Measurements from ENCODE around the gene ALDH1L1. TPM values are rescaled to one million over a fixed set of nuclear protein-coding genes. Genes with fewer than 3 reads are reported as not detected.

Gene ALDH1L1
- total and polyA plus RNA-seq, 2 experiments from 2014 or later, result 1.0 to 1.3 TPM

DNA sequence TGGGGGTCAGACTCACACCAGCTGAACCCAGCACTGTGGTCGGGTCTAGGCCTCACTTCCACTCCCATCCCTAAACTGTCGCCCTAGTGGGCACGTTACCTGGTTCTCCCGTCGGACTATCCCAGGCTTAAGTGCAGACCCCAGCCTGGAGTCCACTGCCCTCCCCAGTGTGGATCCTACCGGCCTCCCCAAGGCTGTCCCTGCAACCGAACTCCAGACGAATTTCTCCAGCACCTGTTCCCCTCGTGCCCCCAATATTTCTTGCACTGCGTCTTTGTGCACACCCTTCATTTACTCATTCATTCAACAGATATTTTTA, 122.9 kb downstream of the ALDH1L1 start:
- no peaks in the 10 kb centered on the region; the same call in 2 of the 3 replicates for H3K36me3 Mint-ChIP-seq (ENCODE audit: low read depth)
- TF ChIP-seq CREB1 (CRISPR knock-in tag; IDR thresholded peaks at IDR 0.05; ENCODE audit: low read depth) (no peak), ZNF114 (CRISPR knock-in tag; IDR thresholded peaks at IDR 0.05) (no peak), EZH2 (IDR thresholded peaks at IDR 0.05; ENCODE audit: low read depth, unreplicated experiment) (no peak), STAT1 (IDR thresholded peaks at IDR 0.05; ENCODE audit: unreplicated experiment) (no peak), JUNB (IDR thresholded peaks at IDR 0.05; ENCODE audit: unreplicated experiment) (no peak), ZNF331 (CRISPR knock-in tag; IDR thresholded peaks at IDR 0.05; ENCODE audit: low read depth) (no peak), POLR2AphosphoS5 (IDR thresholded peaks at IDR 0.05; ENCODE audit: low read depth) (no peak), EZH2phosphoT487 (IDR thresholded peaks at IDR 0.05; ENCODE audit: unreplicated experiment) (no peak)
- TF ChIP-seq, protein P1, sequence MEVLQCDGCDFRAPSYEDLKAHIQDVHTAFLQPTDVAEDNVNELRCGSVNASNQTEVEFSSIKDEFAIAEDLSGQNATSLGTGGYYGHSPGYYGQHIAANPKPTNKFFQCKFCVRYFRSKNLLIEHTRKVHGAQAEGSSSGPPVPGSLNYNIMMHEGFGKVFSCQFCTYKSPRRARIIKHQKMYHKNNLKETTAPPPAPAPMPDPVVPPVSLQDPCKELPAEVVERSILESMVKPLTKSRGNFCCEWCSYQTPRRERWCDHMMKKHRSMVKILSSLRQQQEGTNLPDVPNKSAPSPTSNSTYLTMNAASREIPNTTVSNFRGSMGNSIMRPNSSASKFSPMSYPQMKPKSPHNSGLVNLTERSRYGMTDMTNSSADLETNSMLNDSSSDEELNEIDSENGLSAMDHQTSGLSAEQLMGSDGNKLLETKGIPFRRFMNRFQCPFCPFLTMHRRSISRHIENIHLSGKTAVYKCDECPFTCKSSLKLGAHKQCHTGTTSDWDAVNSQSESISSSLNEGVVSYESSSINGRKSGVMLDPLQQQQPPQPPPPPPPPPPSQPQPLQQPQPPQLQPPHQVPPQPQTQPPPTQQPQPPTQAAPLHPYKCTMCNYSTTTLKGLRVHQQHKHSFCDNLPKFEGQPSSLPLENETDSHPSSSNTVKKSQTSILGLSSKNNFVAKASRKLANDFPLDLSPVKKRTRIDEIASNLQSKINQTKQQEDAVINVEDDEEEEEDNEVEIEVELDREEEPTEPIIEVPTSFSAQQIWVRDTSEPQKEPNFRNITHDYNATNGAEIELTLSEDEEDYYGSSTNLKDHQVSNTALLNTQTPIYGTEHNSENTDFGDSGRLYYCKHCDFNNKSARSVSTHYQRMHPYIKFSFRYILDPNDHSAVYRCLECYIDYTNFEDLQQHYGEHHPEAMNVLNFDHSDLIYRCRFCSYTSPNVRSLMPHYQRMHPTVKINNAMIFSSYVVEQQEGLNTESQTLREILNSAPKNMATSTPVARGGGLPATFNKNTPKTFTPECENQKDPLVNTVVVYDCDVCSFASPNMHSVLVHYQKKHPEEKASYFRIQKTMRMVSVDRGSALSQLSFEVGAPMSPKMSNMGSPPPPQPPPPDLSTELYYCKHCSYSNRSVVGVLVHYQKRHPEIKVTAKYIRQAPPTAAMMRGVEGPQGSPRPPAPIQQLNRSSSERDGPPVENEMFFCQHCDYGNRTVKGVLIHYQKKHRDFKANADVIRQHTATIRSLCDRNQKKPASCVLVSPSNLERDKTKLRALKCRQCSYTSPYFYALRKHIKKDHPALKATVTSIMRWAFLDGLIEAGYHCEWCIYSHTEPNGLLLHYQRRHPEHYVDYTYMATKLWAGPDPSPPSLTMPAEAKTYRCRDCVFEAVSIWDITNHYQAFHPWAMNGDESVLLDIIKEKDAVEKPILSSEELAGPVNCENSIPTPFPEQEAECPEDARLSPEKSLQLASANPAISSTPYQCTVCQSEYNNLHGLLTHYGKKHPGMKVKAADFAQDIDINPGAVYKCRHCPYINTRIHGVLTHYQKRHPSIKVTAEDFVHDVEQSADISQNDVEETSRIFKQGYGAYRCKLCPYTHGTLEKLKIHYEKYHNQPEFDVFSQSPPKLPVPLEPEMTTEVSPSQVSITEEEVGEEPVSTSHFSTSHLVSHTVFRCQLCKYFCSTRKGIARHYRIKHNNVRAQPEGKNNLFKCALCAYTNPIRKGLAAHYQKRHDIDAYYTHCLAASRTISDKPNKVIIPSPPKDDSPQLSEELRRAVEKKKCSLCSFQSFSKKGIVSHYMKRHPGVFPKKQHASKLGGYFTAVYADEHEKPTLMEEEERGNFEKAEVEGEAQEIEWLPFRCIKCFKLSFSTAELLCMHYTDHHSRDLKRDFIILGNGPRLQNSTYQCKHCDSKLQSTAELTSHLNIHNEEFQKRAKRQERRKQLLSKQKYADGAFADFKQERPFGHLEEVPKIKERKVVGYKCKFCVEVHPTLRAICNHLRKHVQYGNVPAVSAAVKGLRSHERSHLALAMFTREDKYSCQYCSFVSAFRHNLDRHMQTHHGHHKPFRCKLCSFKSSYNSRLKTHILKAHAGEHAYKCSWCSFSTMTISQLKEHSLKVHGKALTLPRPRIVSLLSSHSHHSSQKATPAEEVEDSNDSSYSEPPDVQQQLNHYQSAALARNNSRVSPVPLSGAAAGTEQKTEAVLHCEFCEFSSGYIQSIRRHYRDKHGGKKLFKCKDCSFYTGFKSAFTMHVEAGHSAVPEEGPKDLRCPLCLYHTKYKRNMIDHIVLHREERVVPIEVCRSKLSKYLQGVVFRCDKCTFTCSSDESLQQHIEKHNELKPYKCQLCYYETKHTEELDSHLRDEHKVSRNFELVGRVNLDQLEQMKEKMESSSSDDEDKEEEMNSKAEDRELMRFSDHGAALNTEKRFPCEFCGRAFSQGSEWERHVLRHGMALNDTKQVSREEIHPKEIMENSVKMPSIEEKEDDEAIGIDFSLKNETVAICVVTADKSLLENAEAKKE (CRISPR knock-in tag; IDR thresholded peaks at IDR 0.05), result no peak
- TF ChIP-seq, protein P2, sequence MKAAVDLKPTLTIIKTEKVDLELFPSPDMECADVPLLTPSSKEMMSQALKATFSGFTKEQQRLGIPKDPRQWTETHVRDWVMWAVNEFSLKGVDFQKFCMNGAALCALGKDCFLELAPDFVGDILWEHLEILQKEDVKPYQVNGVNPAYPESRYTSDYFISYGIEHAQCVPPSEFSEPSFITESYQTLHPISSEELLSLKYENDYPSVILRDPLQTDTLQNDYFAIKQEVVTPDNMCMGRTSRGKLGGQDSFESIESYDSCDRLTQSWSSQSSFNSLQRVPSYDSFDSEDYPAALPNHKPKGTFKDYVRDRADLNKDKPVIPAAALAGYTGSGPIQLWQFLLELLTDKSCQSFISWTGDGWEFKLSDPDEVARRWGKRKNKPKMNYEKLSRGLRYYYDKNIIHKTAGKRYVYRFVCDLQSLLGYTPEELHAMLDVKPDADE (IDR thresholded peaks at IDR 0.05), result no peak
- TF ChIP-seq, protein P3, sequence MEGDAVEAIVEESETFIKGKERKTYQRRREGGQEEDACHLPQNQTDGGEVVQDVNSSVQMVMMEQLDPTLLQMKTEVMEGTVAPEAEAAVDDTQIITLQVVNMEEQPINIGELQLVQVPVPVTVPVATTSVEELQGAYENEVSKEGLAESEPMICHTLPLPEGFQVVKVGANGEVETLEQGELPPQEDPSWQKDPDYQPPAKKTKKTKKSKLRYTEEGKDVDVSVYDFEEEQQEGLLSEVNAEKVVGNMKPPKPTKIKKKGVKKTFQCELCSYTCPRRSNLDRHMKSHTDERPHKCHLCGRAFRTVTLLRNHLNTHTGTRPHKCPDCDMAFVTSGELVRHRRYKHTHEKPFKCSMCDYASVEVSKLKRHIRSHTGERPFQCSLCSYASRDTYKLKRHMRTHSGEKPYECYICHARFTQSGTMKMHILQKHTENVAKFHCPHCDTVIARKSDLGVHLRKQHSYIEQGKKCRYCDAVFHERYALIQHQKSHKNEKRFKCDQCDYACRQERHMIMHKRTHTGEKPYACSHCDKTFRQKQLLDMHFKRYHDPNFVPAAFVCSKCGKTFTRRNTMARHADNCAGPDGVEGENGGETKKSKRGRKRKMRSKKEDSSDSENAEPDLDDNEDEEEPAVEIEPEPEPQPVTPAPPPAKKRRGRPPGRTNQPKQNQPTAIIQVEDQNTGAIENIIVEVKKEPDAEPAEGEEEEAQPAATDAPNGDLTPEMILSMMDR (conservative IDR thresholded peaks at IDR 0.05; ENCODE audit: low read depth in 2 of 2), result no peak
- H3K4me1 Mint-ChIP-seq, result peaks cover 7% of the 10 kb centered on the region
- H3K9me3 Mint-ChIP-seq, result no peaks in the 10 kb centered on the region
- no peak overlapping the region for H3K4me3 ChIP-seq
- H3K36me3 ChIP-seq (ENCODE audit: insufficient read depth), result no peaks in the 10 kb centered on the region
- no peak overlapping the region for H2AFZ ChIP-seq
- H3K4me3 Mint-ChIP-seq, result no peak overlapping the region
- no peak overlapping the region for H3K27ac ChIP-seq (ENCODE audit: low read depth)
- H3K27me3 ChIP-seq (ENCODE audit: insufficient read depth), result no peaks in the 10 kb centered on the region
- H3K27me3 Mint-ChIP-seq (ENCODE audit: insufficient read depth, low read depth, poor library complexity), result peaks cover 6% of the 10 kb centered on the region
- H3F3A ChIP-seq (replicated peaks; ENCODE audit: low read depth), result no peaks in the 10 kb centered on the region
- H3K9me2 ChIP-seq (ENCODE audit: insufficient read depth), result no peaks in the 10 kb centered on the region
- no peaks in the 10 kb centered on the region for H3K4me1 ChIP-seq (ENCODE audit: insufficient read depth)
- H3K4me2 ChIP-seq, result no peak overlapping the region
- no peaks in the 10 kb centered on the region for H3K79me2 ChIP-seq (replicated peaks; ENCODE audit: insufficient read depth)
- no peak overlapping the region; the same call in 1 of the 2 replicates for H3K27ac Mint-ChIP-seq
- DNase-seq (ENCODE audit: low spot score), result no peak
- no peaks in the 10 kb centered on the region for H4K20me1 ChIP-seq (replicated peaks; ENCODE audit: insufficient read depth)
- ATAC-seq, result no peak
